Measurements from ENCODE around the gene TRPM8.
"Not testable (repeated sequence)": the region's sequence is repeated elsewhere in the genome, so short reads cannot be mapped to it uniquely, and the experiment has no call there.

TRPM8 gene

DNA sequence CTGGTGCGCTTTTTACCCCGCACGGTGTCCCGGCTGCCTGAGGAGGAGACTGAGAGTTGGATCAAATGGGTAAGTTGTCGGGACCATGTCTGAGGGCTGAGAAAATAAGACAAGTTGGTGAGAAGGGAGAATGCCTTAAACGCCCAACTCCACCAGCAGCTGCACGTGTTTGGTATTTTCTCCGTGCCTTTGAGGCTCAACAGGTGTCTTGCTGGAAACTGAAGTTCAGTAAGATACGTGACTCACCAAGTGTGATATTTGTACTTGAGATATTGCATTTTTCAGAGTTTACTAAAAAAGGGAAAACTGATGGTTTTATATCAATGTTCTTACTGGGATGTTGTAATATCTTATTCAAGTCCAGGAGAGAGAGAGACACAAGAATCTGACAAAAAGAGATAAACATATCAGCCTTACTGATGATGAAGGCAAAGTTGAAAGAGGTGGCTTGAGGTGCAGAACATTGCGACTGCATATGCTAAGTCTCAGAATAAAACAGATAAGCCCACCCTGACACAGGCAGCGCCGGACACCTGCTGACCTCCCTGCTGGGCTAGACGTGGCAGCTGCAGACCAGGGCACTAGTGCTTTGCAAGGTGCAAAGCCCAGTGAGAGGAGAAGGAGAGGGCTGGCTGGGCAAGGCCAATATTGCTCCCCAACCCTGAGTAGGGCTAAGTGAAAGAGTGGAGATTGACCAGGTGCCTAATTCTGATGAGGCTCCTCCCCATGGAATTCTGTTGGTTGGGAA, 33.1 kb downstream of the TRPM8 start:
- ATAC-seq (no peak), DNase-seq (no peak)
- Mint-ChIP-seq H3K9me3 (peaks cover 1% of the 10 kb centered on the region), H3K27ac (no peak overlapping the region), H3K4me1 (no peaks in the 10 kb centered on the region), H3K4me3 (no peak overlapping the region), H3K27me3 (peaks cover 18% of the 10 kb centered on the region), H3K36me3 (ENCODE audit: low read depth) (no peaks in the 10 kb centered on the region)

DNA sequence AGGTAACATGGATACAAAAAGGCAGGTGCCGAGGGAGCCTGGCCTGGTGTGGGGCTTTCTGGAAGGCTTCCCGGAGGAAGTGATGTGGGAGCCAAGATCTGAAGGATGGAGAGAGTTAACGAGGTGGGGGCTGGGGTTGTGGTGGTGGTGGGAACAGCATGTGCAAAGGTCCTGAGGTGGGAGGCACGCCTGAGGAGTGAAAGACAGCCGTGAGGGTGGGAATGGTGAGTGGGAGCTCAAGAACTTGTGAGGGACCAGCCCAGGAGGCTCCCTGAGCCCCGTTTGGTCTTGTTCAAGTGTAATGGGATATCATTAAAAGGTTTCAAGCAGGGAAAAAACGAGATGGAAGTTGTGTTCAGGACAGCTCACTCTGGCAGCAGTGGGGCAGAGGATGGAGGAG, 35.2 kb downstream of the TRPM8 start:
- Mint-ChIP-seq H3K4me3 (no peak overlapping the region), H3K4me1 (no peaks in the 10 kb centered on the region), H3K27ac (no peak overlapping the region), H3K27me3 (peaks cover 21% of the 10 kb centered on the region), H3K36me3 (ENCODE audit: low read depth) (no peaks in the 10 kb centered on the region), H3K9me3 (no peaks in the 10 kb centered on the region)
- no peak for DNase-seq
- no peak for ATAC-seq

GRCh38 chr2:233953087-233953801, 36.1 kb downstream of the TRPM8 start:
- H3K27ac Mint-ChIP-seq, result no peak overlapping the region
- H3K4me3 Mint-ChIP-seq, result no peak overlapping the region
- no peak for ATAC-seq
- no peaks in the 10 kb centered on the region for H3K4me1 Mint-ChIP-seq
- peaks cover 17% of the 10 kb centered on the region for H3K27me3 Mint-ChIP-seq
- DNase-seq, result no peak
- no peaks in the 10 kb centered on the region for H3K36me3 Mint-ChIP-seq (ENCODE audit: low read depth)
- H3K9me3 Mint-ChIP-seq, result no peaks in the 10 kb centered on the region

GRCh38 chr2:233960203-233960602, 43.0 kb downstream of the TRPM8 start:
- no peak overlapping the region for H3K4me3 Mint-ChIP-seq
- ATAC-seq, result peak; percentile 63
- H3K4me1 Mint-ChIP-seq, result peaks cover 4% of the 10 kb centered on the region
- peaks cover 7% of the 10 kb centered on the region for H3K27me3 Mint-ChIP-seq
- no peak overlapping the region for H3K27ac Mint-ChIP-seq
- H3K9me3 Mint-ChIP-seq, result no peaks in the 10 kb centered on the region
- DNase-seq, result no peak
- no peaks in the 10 kb centered on the region for H3K36me3 Mint-ChIP-seq (ENCODE audit: low read depth)

GRCh38 chr2:233961905-233962304, 44.7 kb downstream of the TRPM8 start:
- Mint-ChIP-seq H3K4me1 (peaks cover 4% of the 10 kb centered on the region), H3K27ac (no peak overlapping the region), H3K27me3 (peaks cover 2% of the 10 kb centered on the region), H3K9me3 (no peaks in the 10 kb centered on the region), H3K36me3 (ENCODE audit: low read depth) (no peaks in the 10 kb centered on the region), H3K4me3 (no peak overlapping the region)
- no peak for ATAC-seq
- DNase-seq, result no peak

GRCh38 chr2:233964581-233964980, 47.4 kb downstream of the TRPM8 start:
- DNase-seq (no peak), ATAC-seq (no peak)
- H3K27ac Mint-ChIP-seq, result no peak overlapping the region
- no peak overlapping the region for H3K4me3 Mint-ChIP-seq
- H3K36me3 Mint-ChIP-seq (ENCODE audit: low read depth), result no peaks in the 10 kb centered on the region
- peaks cover 10% of the 10 kb centered on the region for H3K4me1 Mint-ChIP-seq
- H3K9me3 Mint-ChIP-seq, result no peaks in the 10 kb centered on the region
- H3K27me3 Mint-ChIP-seq, result peaks cover 2% of the 10 kb centered on the region

DNA sequence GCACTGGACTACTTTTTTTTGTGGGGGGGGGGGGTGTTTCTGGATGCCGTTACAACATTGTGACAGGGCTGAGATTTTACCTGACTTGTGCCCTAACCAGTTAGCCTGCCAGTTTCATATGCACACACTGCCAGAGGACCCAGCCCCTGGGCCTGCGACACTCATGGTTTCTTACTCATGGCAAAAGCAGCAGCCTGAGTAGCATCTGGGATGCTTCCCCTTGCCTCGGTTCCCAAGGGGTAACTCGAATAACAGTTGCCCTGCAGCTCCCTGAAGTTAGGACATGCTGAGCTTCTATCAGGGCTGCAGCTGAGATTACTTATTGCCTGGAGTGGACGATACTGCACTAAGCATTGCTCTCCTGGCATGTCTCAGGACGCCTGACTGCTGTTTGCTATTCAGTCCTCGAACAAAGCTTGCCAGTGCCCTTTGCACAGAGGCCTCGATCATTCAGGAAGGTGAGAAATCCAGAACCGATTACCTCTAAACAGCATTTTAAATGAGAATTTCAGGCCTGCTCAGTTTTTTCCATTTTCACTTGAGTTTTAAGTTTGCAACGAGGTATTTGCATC, 47.9 kb downstream of the TRPM8 start:
- peaks cover 2% of the 10 kb centered on the region for H3K27me3 Mint-ChIP-seq
- H3K4me1 Mint-ChIP-seq, result peaks cover 10% of the 10 kb centered on the region
- H3K9me3 Mint-ChIP-seq, result no peaks in the 10 kb centered on the region
- no peaks in the 10 kb centered on the region for H3K36me3 Mint-ChIP-seq (ENCODE audit: low read depth)
- ATAC-seq, result no peak
- H3K4me3 Mint-ChIP-seq, result no peak overlapping the region
- H3K27ac Mint-ChIP-seq, result no peak overlapping the region
- no peak for DNase-seq

DNA sequence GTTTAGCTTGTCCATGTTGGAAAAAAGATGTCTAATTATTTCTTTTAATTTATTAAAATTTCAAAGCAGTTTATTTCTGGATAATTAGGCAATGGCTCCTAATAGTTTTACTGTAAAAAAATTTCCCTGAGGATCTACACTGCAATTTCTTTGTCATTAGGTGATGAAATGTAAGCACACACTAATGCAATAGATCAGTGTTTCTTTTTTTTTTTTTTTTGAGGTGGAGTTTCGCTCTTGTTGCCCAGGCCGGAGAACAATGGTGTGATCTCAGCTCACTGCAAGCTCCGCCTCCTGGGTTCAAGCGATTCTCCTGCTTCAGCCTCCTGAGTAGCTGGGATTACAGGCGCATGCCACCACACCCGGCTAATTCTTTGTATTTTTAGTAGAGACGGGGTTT, 48.5 kb downstream of the TRPM8 start:
- DNase-seq; ATAC-seq; H3K9me3 Mint-ChIP-seq; H3K27ac Mint-ChIP-seq; H3K4me1 Mint-ChIP-seq; H3K4me3 Mint-ChIP-seq; H3K27me3 Mint-ChIP-seq; H3K36me3 Mint-ChIP-seq (ENCODE audit: low read depth): not testable (repeated sequence)

GRCh38 chr2:233966388-233966787, 49.2 kb downstream of the TRPM8 start:
- Mint-ChIP-seq H3K9me3 (no peaks in the 10 kb centered on the region), H3K4me3 (no peak overlapping the region), H3K4me1 (peaks cover 6% of the 10 kb centered on the region), H3K36me3 (ENCODE audit: low read depth) (no peaks in the 10 kb centered on the region), H3K27me3 (peaks cover 2% of the 10 kb centered on the region), H3K27ac (no peak overlapping the region)
- no peak for DNase-seq
- ATAC-seq, result no peak

DNA sequence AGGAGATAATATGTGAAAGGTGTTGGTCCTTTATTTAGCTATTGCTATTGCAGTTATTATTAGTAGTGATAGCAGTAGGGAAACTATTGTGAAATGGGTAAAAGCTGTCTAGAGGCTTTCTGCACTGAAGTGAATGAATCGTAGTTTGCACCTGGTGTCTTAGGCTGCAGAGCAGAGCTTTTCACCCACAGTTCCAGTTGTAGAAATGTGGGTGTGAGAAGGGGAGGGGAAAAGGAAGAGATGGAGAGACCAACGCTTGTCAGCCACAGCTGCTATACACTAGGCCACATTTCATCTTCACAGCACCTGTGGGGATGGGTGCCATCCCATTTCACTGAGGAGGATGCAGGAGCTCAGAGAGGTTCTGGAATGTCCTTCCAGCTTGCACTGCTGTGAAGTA, 50.0 kb downstream of the TRPM8 start:
- ATAC-seq, result no peak
- DNase-seq, result no peak
- no peaks in the 10 kb centered on the region for H3K36me3 Mint-ChIP-seq (ENCODE audit: low read depth)
- H3K27ac Mint-ChIP-seq, result no peak overlapping the region
- H3K4me3 Mint-ChIP-seq, result no peak overlapping the region
- H3K4me1 Mint-ChIP-seq, result peaks cover 6% of the 10 kb centered on the region
- no peaks in the 10 kb centered on the region for H3K9me3 Mint-ChIP-seq
- peaks cover 2% of the 10 kb centered on the region for H3K27me3 Mint-ChIP-seq

- Mint-ChIP-seq H3K9me3 (no peaks in the 10 kb centered on the region), H3K4me3 (no peak overlapping the region), H3K4me1 (peaks cover 6% of the 10 kb centered on the region), H3K27ac (no peak overlapping the region), H3K27me3 (no peaks in the 10 kb centered on the region), H3K36me3 (ENCODE audit: low read depth) (no peaks in the 10 kb centered on the region)
- DNase-seq, result no peak
- ATAC-seq, result peak; percentile 54
Observed at GRCh38 chr2:233968556-233968955, 51.4 kb downstream of the TRPM8 start.

DNA sequence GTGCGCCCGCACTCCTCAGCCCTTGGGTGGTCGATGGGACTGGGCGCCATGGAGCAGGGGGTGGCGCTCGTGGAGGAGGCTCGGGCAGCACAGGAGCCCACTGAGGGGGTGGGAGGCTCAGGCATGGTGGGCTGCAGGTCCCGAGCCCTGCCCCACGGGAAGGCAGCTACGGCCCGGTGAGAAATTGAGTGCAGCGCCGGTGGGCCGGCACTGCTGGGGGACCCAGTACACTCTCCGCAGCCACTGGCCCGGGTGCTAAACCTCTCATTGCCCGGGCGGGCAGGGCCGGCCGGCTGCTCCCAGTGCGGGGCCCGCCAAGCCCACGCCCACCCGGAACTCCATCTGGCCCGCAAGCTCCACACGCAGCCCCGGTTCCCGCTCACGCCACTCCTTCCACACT, 55.3 kb downstream of the TRPM8 start:
- H3K27me3 Mint-ChIP-seq; H3K36me3 Mint-ChIP-seq (ENCODE audit: low read depth); ATAC-seq; H3K9me3 Mint-ChIP-seq; H3K4me3 Mint-ChIP-seq; DNase-seq; H3K27ac Mint-ChIP-seq: not testable (repeated sequence)
- peaks cover 17% of the 10 kb centered on the region for H3K4me1 Mint-ChIP-seq

DNA sequence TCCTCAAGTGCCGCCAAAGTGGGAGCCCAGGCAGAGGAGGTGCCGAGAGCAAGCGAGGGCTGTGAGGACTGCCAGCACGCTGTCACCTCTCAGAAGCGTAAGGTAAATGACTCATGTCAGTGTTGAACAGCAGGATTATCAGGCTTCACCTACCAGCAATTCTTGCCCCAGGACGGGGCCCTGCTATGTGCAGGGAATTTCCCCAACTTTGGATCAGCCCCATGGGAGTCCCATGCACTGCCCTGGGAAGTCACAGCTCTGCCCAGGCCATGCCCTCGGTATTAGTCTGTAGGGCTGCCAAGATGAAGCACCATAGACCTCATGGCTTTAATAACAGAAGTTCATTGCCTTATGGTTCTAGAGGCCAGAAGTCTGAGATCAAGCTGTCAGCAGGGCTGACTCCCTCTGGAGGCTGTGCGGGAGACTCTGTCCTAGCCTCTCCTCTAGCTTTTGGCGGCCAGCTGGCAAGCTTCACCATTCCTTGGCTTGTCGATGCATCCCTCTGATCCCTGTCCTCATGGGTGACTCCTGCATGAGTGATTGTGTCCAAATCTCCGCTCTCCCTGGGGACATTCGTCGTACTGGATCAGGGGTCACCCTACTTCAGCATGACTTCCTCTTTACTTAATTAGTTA, 55.9 kb downstream of the TRPM8 start:
- Mint-ChIP-seq H3K4me1 (peaks cover 17% of the 10 kb centered on the region), H3K36me3 (ENCODE audit: low read depth) (no peaks in the 10 kb centered on the region), H3K9me3 (no peaks in the 10 kb centered on the region), H3K4me3 (no peak overlapping the region), H3K27me3 (no peaks in the 10 kb centered on the region), H3K27ac (no peak overlapping the region)
- DNase-seq, result no peak
- ATAC-seq, result no peak

DNA sequence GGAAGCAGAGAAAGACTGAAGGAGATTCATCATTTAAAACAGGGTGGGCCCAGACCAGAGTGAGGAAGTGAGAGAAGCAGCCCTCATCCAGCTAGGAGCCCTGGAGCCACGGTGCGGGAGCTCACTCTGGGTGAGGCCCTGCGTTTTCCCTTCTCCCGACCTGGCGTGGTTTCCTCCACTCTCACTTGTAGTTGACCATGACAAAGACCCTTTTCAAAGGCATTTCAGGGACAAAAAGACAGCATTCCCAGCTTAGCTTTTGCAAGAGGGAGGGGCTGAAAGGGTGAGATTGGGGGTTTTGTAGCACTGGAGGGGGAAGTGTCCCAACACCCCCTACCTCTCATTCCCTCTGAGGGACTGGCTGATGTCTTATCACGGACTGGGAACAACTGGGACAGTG, 56.6 kb downstream of the TRPM8 start:
- Mint-ChIP-seq H3K36me3 (ENCODE audit: low read depth) (no peaks in the 10 kb centered on the region), H3K9me3 (no peaks in the 10 kb centered on the region), H3K4me3 (no peak overlapping the region), H3K4me1 (peaks cover 20% of the 10 kb centered on the region), H3K27ac (no peak overlapping the region), H3K27me3 (no peaks in the 10 kb centered on the region)
- ATAC-seq (no peak), DNase-seq (no peak)

Measured in activated naive CD8-positive, alpha-beta T cell treated with anti-CD3 and anti-CD28 coated beads, Interleukin-2, amount 50 U/mL, for 24 hours (primary cell).